Measurements from ENCODE around the gene CGRRF1. TPM values are rescaled to one million over a fixed set of nuclear protein-coding genes. Genes with fewer than 3 reads are reported as not detected.

The CGRRF1 gene
- total and polyA plus RNA-seq, 7 donors = 14.1 to 41.9 (median 21.6) TPM

DNA sequence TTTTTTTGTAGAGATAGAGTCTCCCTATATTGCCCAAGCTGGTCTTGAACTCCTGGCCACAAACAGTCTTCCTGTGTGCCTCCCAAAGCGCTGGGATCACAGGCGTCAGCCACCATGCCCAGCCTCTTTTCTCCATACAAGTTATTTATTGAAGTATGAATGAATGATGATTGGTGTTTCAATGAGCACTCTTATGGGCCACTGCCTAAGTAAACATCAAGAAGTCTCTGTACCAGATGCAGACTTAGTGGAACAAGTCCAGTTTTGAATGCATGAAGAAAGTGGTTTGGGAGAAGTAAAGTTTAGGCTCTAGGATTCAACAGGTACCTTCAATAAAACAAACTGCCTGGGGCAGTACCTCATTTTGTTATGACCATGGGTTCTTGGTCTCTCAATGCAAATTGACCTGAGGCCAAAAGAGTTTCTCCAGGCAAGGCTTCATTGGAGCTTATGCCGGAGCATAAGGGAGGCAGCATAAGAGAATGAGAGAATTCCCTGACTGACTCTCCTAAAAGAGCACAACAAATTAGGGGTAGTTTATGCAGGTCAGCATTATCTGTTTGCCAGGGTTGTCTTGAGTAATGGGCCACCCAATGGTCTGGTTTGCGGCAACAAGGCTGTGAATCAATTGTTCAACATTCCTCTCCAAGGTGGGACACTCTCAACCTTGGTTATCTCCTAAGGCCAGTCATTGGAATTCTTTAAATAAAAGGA, 19.8 kb upstream of the CGRRF1 start:
- TF ChIP-seq, protein P1, sequence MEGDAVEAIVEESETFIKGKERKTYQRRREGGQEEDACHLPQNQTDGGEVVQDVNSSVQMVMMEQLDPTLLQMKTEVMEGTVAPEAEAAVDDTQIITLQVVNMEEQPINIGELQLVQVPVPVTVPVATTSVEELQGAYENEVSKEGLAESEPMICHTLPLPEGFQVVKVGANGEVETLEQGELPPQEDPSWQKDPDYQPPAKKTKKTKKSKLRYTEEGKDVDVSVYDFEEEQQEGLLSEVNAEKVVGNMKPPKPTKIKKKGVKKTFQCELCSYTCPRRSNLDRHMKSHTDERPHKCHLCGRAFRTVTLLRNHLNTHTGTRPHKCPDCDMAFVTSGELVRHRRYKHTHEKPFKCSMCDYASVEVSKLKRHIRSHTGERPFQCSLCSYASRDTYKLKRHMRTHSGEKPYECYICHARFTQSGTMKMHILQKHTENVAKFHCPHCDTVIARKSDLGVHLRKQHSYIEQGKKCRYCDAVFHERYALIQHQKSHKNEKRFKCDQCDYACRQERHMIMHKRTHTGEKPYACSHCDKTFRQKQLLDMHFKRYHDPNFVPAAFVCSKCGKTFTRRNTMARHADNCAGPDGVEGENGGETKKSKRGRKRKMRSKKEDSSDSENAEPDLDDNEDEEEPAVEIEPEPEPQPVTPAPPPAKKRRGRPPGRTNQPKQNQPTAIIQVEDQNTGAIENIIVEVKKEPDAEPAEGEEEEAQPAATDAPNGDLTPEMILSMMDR (IDR thresholded peaks at IDR 0.05) = no peak
- no peaks in the 10 kb centered on the region for H3K9me3 ChIP-seq
- intact Hi-C loops (cut with DNase I) = loop anchor here in 1 of 2 donors (1.0 kb wide), 1 partner anchor 19 kb away; the partner anchor contains the start of gene CGRRF1
- H3K27ac ChIP-seq = peak overlapping the region; percentile 97
- DNase-seq = no peak
- H3K4me1 ChIP-seq = peaks cover 15% of the 10 kb centered on the region
- H3K36me3 ChIP-seq (ENCODE audit: insufficient read depth in 1 of 2, low read depth in 1 of 2) = no peaks in the 10 kb centered on the region
- H3K4me3 ChIP-seq = peak overlapping the region; percentile 99
- peaks cover 0 to 1% (median 0%) of the 10 kb centered on the region in 3 donors for H3K27me3 ChIP-seq (ENCODE audit: insufficient read depth in 3 of 3, low read length in 2 of 3)
- 95 to 98% (median 96%) methylated on average over 4 of the region's 4 CpGs for WGBS, 3 donors
- no peak for ATAC-seq

DNA sequence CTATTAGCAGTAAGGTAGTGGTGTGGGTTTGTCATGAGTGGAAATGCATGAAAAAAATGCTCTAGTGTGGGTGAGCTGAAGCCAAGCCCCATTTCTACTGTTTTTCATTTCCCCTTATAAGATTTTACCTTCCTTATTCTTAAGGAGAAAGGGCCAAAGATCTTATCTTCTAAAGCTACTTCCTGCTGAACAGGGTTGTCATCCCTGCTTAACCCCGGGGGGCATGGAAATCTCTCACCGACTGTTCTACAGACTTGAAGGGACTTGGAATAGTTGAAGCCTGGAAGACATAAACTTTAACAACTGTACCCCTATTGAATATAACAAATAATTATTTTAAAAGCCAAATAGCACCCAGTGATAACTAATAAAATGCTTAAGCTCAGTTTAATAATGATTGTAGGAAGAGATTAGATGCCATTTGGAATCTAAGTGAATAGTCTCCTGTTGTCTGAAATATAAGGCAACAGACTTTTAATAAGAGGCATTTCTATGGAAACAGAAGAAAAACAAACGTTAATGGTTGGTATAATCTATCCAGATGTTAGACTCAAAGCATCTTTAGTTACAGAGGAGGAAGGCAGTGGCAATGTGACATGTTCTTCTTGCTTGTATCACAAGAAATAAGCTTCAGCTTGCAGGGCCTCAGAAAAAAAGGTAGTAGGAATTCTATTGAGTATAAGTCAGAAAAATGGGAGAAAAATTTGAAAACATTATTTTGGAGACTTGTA, 19.1 kb upstream of the CGRRF1 start:
- H3K36me3 ChIP-seq (ENCODE audit: insufficient read depth in 1 of 2, low read depth in 1 of 2) = no peaks in the 10 kb centered on the region
- TF ChIP-seq, protein P1 (IDR thresholded peaks at IDR 0.05) = no peak
- H3K27ac ChIP-seq = no peak overlapping the region
- no peak for DNase-seq
- 38 to 48% (median 39%) methylated on average over 3 of the region's 3 CpGs for WGBS, 3 donors
- H3K27me3 ChIP-seq (ENCODE audit: insufficient read depth in 3 of 3, low read length in 2 of 3) = peaks cover 0 to 1% (median 0%) of the 10 kb centered on the region in 3 donors
- H3K9me3 ChIP-seq = no peaks in the 10 kb centered on the region
- no peak overlapping the region for H3K4me3 ChIP-seq
- ATAC-seq = no peak
- H3K4me1 ChIP-seq = peaks cover 15% of the 10 kb centered on the region
- intact Hi-C loops (cut with DNase I) = no loop called here

DNA sequence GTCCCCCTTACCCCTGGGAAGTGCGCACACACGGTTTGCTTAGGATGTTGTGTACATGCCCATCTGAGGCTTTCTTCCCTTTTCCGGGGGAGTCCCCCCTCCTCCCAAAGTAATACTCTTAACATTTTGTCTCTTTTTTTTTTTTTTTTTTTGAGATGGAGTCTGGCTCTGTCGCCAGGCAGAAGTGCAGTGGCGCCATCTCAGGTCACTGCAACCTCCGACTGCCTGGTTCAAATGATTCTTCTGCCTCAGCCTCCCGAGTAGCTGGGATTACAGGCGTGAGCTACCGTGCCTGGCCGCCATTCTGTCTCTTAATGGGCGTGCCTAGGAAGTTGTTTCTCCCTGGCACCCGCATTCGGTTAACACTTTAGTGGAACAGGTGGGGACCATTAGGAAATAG, 16.4 kb upstream of the CGRRF1 start:
- no peak overlapping the region for H3K27ac ChIP-seq
- 50 to 61% (median 51%) methylated on average over 13 of the region's 13 CpGs for WGBS, 3 donors
- no peaks in the 10 kb centered on the region for H3K4me1 ChIP-seq
- no peaks in the 10 kb centered on the region for H3K36me3 ChIP-seq (ENCODE audit: insufficient read depth in 1 of 2, low read depth in 1 of 2)
- H3K4me3 ChIP-seq = no peak overlapping the region
- intact Hi-C loops (cut with DNase I) = no loop called here
- DNase-seq = no peak
- no peak for ATAC-seq
- peaks cover 0 to 1% (median 0%) of the 10 kb centered on the region in 3 donors for H3K27me3 ChIP-seq (ENCODE audit: insufficient read depth in 3 of 3, low read length in 2 of 3)
- H3K9me3 ChIP-seq = no peaks in the 10 kb centered on the region
- TF ChIP-seq, protein P1 (IDR thresholded peaks at IDR 0.05) = no peak

DNA sequence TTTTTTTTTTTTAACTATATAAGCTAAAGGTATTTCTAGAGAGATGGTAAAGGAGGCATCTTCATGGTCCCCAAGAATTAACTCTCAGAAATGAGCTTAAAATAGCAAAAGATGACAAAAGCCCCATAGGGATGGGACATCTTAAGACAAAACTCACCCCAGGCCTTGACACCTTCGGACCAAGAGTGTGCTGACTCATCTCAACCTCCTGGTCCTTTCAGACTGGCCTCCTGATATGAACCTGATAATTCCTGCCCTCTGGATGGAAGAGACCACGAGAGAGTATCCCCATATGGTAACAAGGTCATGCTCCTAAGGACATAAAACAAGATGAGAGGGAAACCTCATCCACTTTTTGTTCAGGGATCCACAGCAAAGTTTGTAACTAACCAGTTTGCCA, 12.5 kb upstream of the CGRRF1 start:
- H3K27ac ChIP-seq = no peak overlapping the region
- H3K4me1 ChIP-seq = no peaks in the 10 kb centered on the region
- DNase-seq (no peak), ATAC-seq (no peak)
- intact Hi-C loops (cut with DNase I) = no loop called here
- no peaks in the 10 kb centered on the region for H3K9me3 ChIP-seq
- H3K36me3 ChIP-seq (ENCODE audit: insufficient read depth in 1 of 2, low read depth in 1 of 2) = no peaks in the 10 kb centered on the region
- TF ChIP-seq, protein P1 (IDR thresholded peaks at IDR 0.05) = no peak
- no peak overlapping the region for H3K4me3 ChIP-seq
- WGBS, 3 donors = 56 to 66% (median 63%) methylated on average over 2 of the region's 2 CpGs
- H3K27me3 ChIP-seq (ENCODE audit: insufficient read depth in 3 of 3, low read length in 2 of 3) = peaks cover 0 to 1% (median 0%) of the 10 kb centered on the region in 3 donors

All from psoas muscle (tissue), 8 donors.